Stomach (tissue), 9 donors: ENCODE results near the gene ASIC2. TPM values are rescaled to one million over a fixed set of nuclear protein-coding genes. Genes with fewer than 3 reads are reported as not detected.

Experiments used
- DNase-seq, 2 donors: peaks; one replicate each; pipeline versions ENCODE4 v3.0.0 to v3.0.0-alpha.2; 2013 to 2019
- H3K27ac ChIP-seq, 5 donors: fragments of 200-600 bp in 4 of 5; sonication (generic) in 4 of 5; one replicate each; pipeline ENCODE4 v1.5.1; 2013 to 2019; ENCODE audit warnings: mild to moderate bottlenecking in 1 of 5, moderate library complexity in 1 of 5
- H3K27me3 ChIP-seq, 3 donors: fragments of 200-600 bp; sonication (generic); one replicate each; pipeline ENCODE4 v1.5.1; 2017 to 2019; ENCODE audit warnings: mixed run types in 1 of 3
- H3K36me3 ChIP-seq, 4 donors: fragments of 200-600 bp; sonication (generic); 1 replicate in 3 of 4; 2 replicates in 1 of 4; pipeline ENCODE4 v1.5.1; 2016 to 2019
- H3K4me1 ChIP-seq, 4 donors: fragments of 200-600 bp; sonication (generic); one replicate each; pipeline ENCODE4 v1.5.1; 2016 to 2019
- H3K4me3 ChIP-seq, 4 donors: fragments of 200-600 bp; sonication (generic) in 3 of 4; one replicate each; pipeline ENCODE4 v1.5.1; 2016 to 2019; ENCODE audit warnings: mild to moderate bottlenecking in 1 of 4
- H3K9me3 ChIP-seq, 4 donors: fragments of 200-600 bp; sonication (generic); one replicate each; pipeline ENCODE4 v1.5.1; 2016 to 2019
- CTCF ChIP-seq, 7 experiments: fragments of 450-650 bp in 4 of 7; fragments of 200-600 bp in 3 of 7; sonication (generic) in 3 of 7; IDR thresholded peaks; one replicate each; pipeline ENCODE4 v1.5.1; 2016 to 2019; ENCODE audit warnings: antibody characterized with exemption in 7 of 7, control low read depth in 2 of 7, mild to moderate bottlenecking in 1 of 7
- EP300 ChIP-seq: sonication (generic); formaldehyde crosslinking; IDR thresholded peaks from one replicate; pipeline ENCODE4 v1.6.1; 2017; ENCODE audit warnings: antibody characterized with exemption
- POLR2A ChIP-seq, 4 donors: fragments of 450-650 bp; IDR thresholded peaks; one replicate each; pipeline ENCODE4 v1.6.1; 2016; ENCODE audit warnings: antibody characterized with exemption in 4 of 4, control low read depth in 2 of 4, mild to moderate bottlenecking in 1 of 4, moderate library complexity in 1 of 4
- POLR2AphosphoS5 ChIP-seq, 3 donors: sonication (generic); formaldehyde crosslinking; IDR thresholded peaks; one replicate each; pipeline ENCODE4 v1.6.1; 2016; ENCODE audit warnings: antibody characterized with exemption in 3 of 3
- WGBS, 5 donors: extraction: QIAGEN DNeasy Blood & Tissue Kit in 3 of 5; methylation state at CpG; one replicate each; pipeline versions ENCODE4 v1.1.5 to v1.1.7; 2013 to 2018; 5-methylcytosine and 5-hydroxymethylcytosine counted together
- intact Hi-C: fragments of 100-400 bp; cut with DNase I; formaldehyde crosslinking; loops from one replicate; pipeline ENCODE4 v1.15.1; 2023; ENCODE audit warnings: low total_unique reads
- polyA plus RNA-seq, 3 donors: library from polyadenylated mRNA; stranded (reverse); fragments of 200-250 nt; gene quantifications; one replicate each; pipeline ENCODE4 v1.2.3, GENCODE V29; 2013
- total RNA-seq, 5 donors: library from RNA; depleted of rRNA; stranded (reverse); fragments of >200 nt; gene quantifications; one replicate each; pipeline versions ENCODE4 v1.1.0 to v1.2.3, GENCODE V29; 2014 to 2016
- donor health status: healthy with polysubstance abuse.
- donor health status: Bipolar disorder and iron deficiency.
- donor health status: healthy.

The ASIC2 gene
- total and polyA plus RNA-seq, 8 donors = 0.13 to 0.18 TPM; not detected in 6

- DNase-seq = no peak
- Histone ChIP-seq H3K36me3 (no peaks in the 10 kb centered on the region), H3K27me3 (peaks cover 10 to 81% (median 42%) of the 10 kb centered on the region in 3 donors), H3K4me3 (no peak overlapping the region), H3K4me1 (peaks cover 19 to 25% (median 22%) of the 10 kb centered on the region in 4 donors), H3K9me3 (no peaks in the 10 kb centered on the region), H3K27ac (no peak overlapping the region)
- 77 to 86% (median 83%) methylated on average over 8 of the region's 8 CpGs for WGBS, 5 donors
- TF ChIP-seq POLR2A (IDR thresholded peaks at IDR 0.05) = no peak
- no peak for TF ChIP-seq POLR2AphosphoS5 (IDR thresholded peaks at IDR 0.05)
- no peak for TF ChIP-seq EP300
- TF ChIP-seq CTCF (IDR thresholded peaks at IDR 0.05) = no peak
- intact Hi-C loops = no loop called here
Measured at GRCh38 chr17:33290253-33290652, 2.8 kb downstream of the ASIC2 start.

- H3K27ac ChIP-seq = no peak overlapping the region
- peaks cover 22 to 38% (median 27%) of the 10 kb centered on the region in 4 donors for H3K4me1 ChIP-seq
- TF ChIP-seq EP300 = no peak
- no peak for TF ChIP-seq CTCF (IDR thresholded peaks at IDR 0.05)
- no peak for TF ChIP-seq POLR2AphosphoS5 (IDR thresholded peaks at IDR 0.05)
- no peak for TF ChIP-seq POLR2A (IDR thresholded peaks at IDR 0.05)
- DNase-seq = no peak
- H3K36me3 ChIP-seq = no peaks in the 10 kb centered on the region
- no peaks in the 10 kb centered on the region for H3K9me3 ChIP-seq
- WGBS, 5 donors = 13 to 36% (median 25%) methylated on average over 1 of the region's 1 CpG
- peaks cover 8 to 68% (median 37%) of the 10 kb centered on the region in 3 donors for H3K27me3 ChIP-seq
- no peak overlapping the region for H3K4me3 ChIP-seq
- intact Hi-C loops = no loop called here
Measured at GRCh38 chr17:33288954-33289353, 4.1 kb downstream of the ASIC2 start.

GRCh38 chr17:33287096-33287725, 5.9 kb downstream of the ASIC2 start:
- WGBS, 5 donors = 56 to 72% (median 60%) methylated on average over 3 of the region's 3 CpGs
- no peak for DNase-seq
- peaks cover 10 to 28% (median 19%) of the 10 kb centered on the region in 4 donors for H3K4me1 ChIP-seq
- no peak overlapping the region for H3K27ac ChIP-seq
- no peaks in the 10 kb centered on the region for H3K9me3 ChIP-seq
- no peak overlapping the region for H3K4me3 ChIP-seq
- TF ChIP-seq POLR2AphosphoS5 (IDR thresholded peaks at IDR 0.05) (no peak), POLR2A (IDR thresholded peaks at IDR 0.05) (no peak), EP300 (no peak), CTCF (IDR thresholded peaks at IDR 0.05) (no peak)
- no peaks in the 10 kb centered on the region for H3K36me3 ChIP-seq
- H3K27me3 ChIP-seq = peaks cover 8 to 51% (median 20%) of the 10 kb centered on the region in 3 donors
- intact Hi-C loops = no loop called here

GRCh38 chr17:33285413-33285812, 7.7 kb downstream of the ASIC2 start:
- Histone ChIP-seq H3K27me3 (peaks cover 0 to 34% (median 3%) of the 10 kb centered on the region in 3 donors), H3K36me3 (no peaks in the 10 kb centered on the region), H3K4me1 (peaks cover 0 to 18% (median 10%) of the 10 kb centered on the region in 4 donors), H3K27ac (no peak overlapping the region), H3K4me3 (no peak overlapping the region), H3K9me3 (no peaks in the 10 kb centered on the region)
- no peak for DNase-seq
- TF ChIP-seq POLR2A (IDR thresholded peaks at IDR 0.05) (no peak), CTCF (IDR thresholded peaks at IDR 0.05) (no peak), POLR2AphosphoS5 (IDR thresholded peaks at IDR 0.05) (no peak), EP300 (no peak)
- intact Hi-C loops = no loop called here
- WGBS, 5 donors = 77 to 86% (median 81%) methylated on average over 3 of the region's 3 CpGs
